WTC11 (cell line): ENCODE data around the gene GATA6.

Experiments used
- ATF3 ChIP-seq: sonication (generic); formaldehyde crosslinking; conservative IDR thresholded peaks from 2 replicates; pipeline ENCODE4 v1.8.1; 2022; ENCODE audit warnings: mild to moderate bottlenecking, missing genetic modification reagents
- CTCF ChIP-seq: fragments of 200-600 bp; IDR thresholded peaks from 2 replicates; pipeline ENCODE4 v1.8.0; 2022; ENCODE audit warnings: antibody characterized with exemption
- ELF4 ChIP-seq: sonication (generic); formaldehyde crosslinking; IDR thresholded peaks from 2 replicates; pipeline ENCODE4 v1.8.1; 2022; ENCODE audit warnings: low read depth, mild to moderate bottlenecking, moderate library complexity, missing genetic modification reagents
- FOXJ3 ChIP-seq: sonication (generic); formaldehyde crosslinking; IDR thresholded peaks from 2 replicates; pipeline ENCODE4 v1.9.0; 2021; ENCODE audit warnings: missing genetic modification reagents, mild to moderate bottlenecking, borderline replicate concordance
- STAT6 ChIP-seq: sonication (generic); formaldehyde crosslinking; conservative IDR thresholded peaks from 2 replicates; pipeline ENCODE4 v1.8.1; 2023; ENCODE audit warnings: mild to moderate bottlenecking, low read depth, missing genetic modification reagents, moderate library complexity
- ZNF396 ChIP-seq: fragments of 250-450 bp; sonication (Bioruptor Pico); IDR thresholded peaks from 2 replicates; pipeline ENCODE4 v1.8.0; 2021; ENCODE audit warnings: mild to moderate bottlenecking, moderate library complexity, borderline replicate concordance

- TF ChIP-seq ZNF396 (CRISPR knock-in tag) (no peak), ELF4 (CRISPR knock-in tag) (no peak), CTCF (no peak), STAT6 (CRISPR knock-in tag) (no peak), FOXJ3 (CRISPR knock-in tag) (no peak), ATF3 (CRISPR knock-in tag) (no peak)
These were observed 36.6 kb upstream of the GATA6 start for GRCh38 chr18:22132763-22133162.
